K562 (cell line): ENCODE measurements around the gene PLAAT5.

ENCODE experiments used
- ARID2 ChIP-seq: fragments of 450-650 bp; IDR thresholded peaks from 2 replicates; pipeline ENCODE4 v1.6.1; 2017; ENCODE audit warnings: antibody characterized with exemption, mild to moderate bottlenecking
- FOS ChIP-seq: IDR thresholded peaks from 3 replicates; pipeline ENCODE4 v1.6.1; 2011; ENCODE audit not compliant: insufficient read length; ENCODE audit errors: extremely low read depth
- HDAC2 ChIP-seq: fragments of 450-650 bp; IDR thresholded peaks from 2 replicates; pipeline ENCODE4 v1.6.1; 2016; ENCODE audit warnings: mild to moderate bottlenecking
- KLF10 ChIP-seq: fragments of 250-450 bp; sonication (Bioruptor Pico); IDR thresholded peaks from 2 replicates; pipeline ENCODE4 v1.6.1; 2021; ENCODE audit warnings: matching md5 sums
- NR2C2 ChIP-seq, 2 experiments: fragments of 200-800 bp in 1 of 2; sonication (Bioruptor generic) in 1 of 2; sonication (generic) in 1 of 2; formaldehyde crosslinking in 1 of 2; IDR thresholded peaks; 2 replicates each; pipeline versions ENCODE4 v1.6.1 to v1.8.0; 2016 to 2022; ENCODE audit warnings: mild to moderate bottlenecking in 1 of 2, missing compliant biosample characterization in 1 of 2, missing genetic modification characterization in 1 of 2, missing genetic modification reagents in 1 of 2
- POLR2A ChIP-seq: fragments of 450-650 bp; conservative IDR thresholded peaks from 2 replicates; pipeline ENCODE4 v1.6.1; 2016
- TRIM28 ChIP-seq: fragments of 450-650 bp; IDR thresholded peaks from 2 replicates; pipeline ENCODE4 v1.6.1; 2017
- ZNF121 ChIP-seq: sonication (generic); formaldehyde crosslinking; conservative IDR thresholded peaks from 2 replicates; pipeline ENCODE4 v1.8.0; 2022; ENCODE audit warnings: missing genetic modification reagents
- ZNF274 ChIP-seq: IDR thresholded peaks from 2 replicates; pipeline ENCODE4 v1.6.1; 2011; ENCODE audit warnings: low read depth, mild to moderate bottlenecking, low read length, moderate library complexity, borderline replicate concordance
- ZNF696 ChIP-seq: fragments of 250-450 bp; sonication (Bioruptor Pico); conservative IDR thresholded peaks from 2 replicates; pipeline ENCODE4 v1.4.0; 2020; ENCODE audit warnings: mild to moderate bottlenecking, moderate library complexity
- TF ChIP-seq, protein P1 (sequence below), 3 experiments: IDR thresholded peaks in 2 of 3; conservative IDR thresholded peaks in 1 of 3; 2 replicates each; pipeline ENCODE4 v1.5.1; 2011 to 2012; ENCODE audit warnings: low read length in 3 of 3, mild to moderate bottlenecking in 3 of 3, control low read depth in 2 of 3, improper control_type of control experiment in 1 of 3, inconsistent platforms in 1 of 3, low read depth in 1 of 3, mixed read lengths in 1 of 3, moderate library complexity in 1 of 3; ENCODE audit not compliant: insufficient read depth in 2 of 3

DNA sequence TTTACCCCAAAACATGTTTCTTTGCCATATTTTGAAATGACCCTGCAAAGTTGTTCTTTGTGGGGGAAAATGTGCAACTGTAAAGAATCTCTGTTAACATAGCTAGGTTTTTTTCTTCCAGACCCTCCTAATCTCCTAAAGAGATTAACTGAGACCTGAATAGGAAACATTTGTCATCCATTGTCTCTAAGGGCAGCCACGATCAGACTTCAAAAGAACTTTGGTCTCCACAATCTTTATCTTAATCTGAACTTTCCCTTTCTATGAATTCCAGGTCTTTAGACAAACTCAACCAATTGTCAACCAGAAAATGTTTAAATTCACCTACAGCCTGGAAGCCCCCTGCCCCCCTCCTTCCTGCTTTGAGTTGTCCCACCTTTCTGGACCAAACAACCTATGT lies 10.3 kb upstream of the PLAAT5 start:
- TF ChIP-seq KLF10 (CRISPR knock-in tag) (no peak), HDAC2 (no peak), FOS (no peak), NR2C2 (CRISPR knock-in tag; IDR thresholded peaks at IDR 0.05) (no peak), NR2C2 (tag; IDR thresholded peaks at IDR 0.05) (no peak), ZNF274 (no peak), ZNF696 (CRISPR knock-in tag) (no peak), TRIM28 (no peak), ZNF121 (CRISPR knock-in tag) (no peak), POLR2A (no peak), ARID2 (no peak)
- TF ChIP-seq, protein P1, sequence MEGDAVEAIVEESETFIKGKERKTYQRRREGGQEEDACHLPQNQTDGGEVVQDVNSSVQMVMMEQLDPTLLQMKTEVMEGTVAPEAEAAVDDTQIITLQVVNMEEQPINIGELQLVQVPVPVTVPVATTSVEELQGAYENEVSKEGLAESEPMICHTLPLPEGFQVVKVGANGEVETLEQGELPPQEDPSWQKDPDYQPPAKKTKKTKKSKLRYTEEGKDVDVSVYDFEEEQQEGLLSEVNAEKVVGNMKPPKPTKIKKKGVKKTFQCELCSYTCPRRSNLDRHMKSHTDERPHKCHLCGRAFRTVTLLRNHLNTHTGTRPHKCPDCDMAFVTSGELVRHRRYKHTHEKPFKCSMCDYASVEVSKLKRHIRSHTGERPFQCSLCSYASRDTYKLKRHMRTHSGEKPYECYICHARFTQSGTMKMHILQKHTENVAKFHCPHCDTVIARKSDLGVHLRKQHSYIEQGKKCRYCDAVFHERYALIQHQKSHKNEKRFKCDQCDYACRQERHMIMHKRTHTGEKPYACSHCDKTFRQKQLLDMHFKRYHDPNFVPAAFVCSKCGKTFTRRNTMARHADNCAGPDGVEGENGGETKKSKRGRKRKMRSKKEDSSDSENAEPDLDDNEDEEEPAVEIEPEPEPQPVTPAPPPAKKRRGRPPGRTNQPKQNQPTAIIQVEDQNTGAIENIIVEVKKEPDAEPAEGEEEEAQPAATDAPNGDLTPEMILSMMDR (IDR thresholded peaks at IDR 0.05 in 2 of 3, conservative IDR thresholded peaks at IDR 0.05 in 1 of 3; ENCODE audit: insufficient read depth in 2 of 3, low read depth in 1 of 3, low read length in 3 of 3), result no peak
